ENCODE results near the gene PRKCH. TPM values are rescaled to one million over a fixed set of nuclear protein-coding genes. Genes with fewer than 3 reads are reported as not detected.

PRKCH gene
- total and polyA plus RNA-seq, 9 of the 15 experiments (the other 6 are each of a cell fraction or from before 2014, with no cell fraction given), result 0.61 to 4.4 (median 4.0) TPM

DNA sequence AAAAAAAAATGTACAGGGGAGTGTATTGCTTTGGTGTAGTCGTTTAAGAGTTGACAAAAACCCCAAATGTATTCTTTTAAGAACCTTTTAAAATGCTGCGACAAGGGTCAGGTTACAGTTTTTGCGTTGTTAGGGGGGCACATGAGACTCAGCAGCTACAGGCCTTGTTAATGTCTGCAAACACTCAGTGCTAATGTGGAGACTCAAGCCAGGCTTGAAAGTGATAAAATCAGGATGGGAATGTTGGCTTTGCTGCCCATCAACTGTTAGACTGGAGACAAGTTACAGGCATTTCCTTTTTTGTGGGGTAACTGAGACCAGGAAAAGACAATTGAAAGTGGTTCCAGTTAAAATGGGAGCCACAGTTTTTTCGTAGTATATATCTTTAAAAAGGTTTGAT is 84.8 kb downstream of the PRKCH start:
- ATAC-seq (no peak), DNase-seq (ENCODE audit: extremely low read depth in 1 of 4, low spot score in 3 of 4) (no peak), FAIRE-seq (no peak)
- H3K4me1 ChIP-seq (replicated peaks in 1 of 2; ENCODE audit: control insufficient read depth in 2 of 2, insufficient read depth in 2 of 2, low read length in 2 of 2), result no peaks in the 10 kb centered on the region
- BruUV-seq (replicated peaks), result no TSS peak
- ChIA-PET CTCF (ENCODE audit: low intra/inter-chr PET ratio) (no interaction called here), POLR2A (no interaction called here)
- no peak overlapping the region for H3K27ac ChIP-seq (ENCODE audit: extremely low read depth, low read depth, low read length)
- intact Hi-C loops (cut with micrococcal nuclease) (no loop called here), in situ Hi-C loops (cut with MboI) (no loop called here)
- no peak for TF ChIP-seq DNMT1 (IDR thresholded peaks at IDR 0.05)
- no peak for TF ChIP-seq CBFB (CRISPR knock-in tag; IDR thresholded peaks at IDR 0.05)
- no peak for TF ChIP-seq USF2 (CRISPR knock-in tag; IDR thresholded peaks at IDR 0.05)
- no peak for TF ChIP-seq ZNF431 (CRISPR knock-in tag; IDR thresholded peaks at IDR 0.05)
- no peak for TF ChIP-seq ELK3 (CRISPR knock-in tag; IDR thresholded peaks at IDR 0.05)
- TF ChIP-seq, protein P1, sequence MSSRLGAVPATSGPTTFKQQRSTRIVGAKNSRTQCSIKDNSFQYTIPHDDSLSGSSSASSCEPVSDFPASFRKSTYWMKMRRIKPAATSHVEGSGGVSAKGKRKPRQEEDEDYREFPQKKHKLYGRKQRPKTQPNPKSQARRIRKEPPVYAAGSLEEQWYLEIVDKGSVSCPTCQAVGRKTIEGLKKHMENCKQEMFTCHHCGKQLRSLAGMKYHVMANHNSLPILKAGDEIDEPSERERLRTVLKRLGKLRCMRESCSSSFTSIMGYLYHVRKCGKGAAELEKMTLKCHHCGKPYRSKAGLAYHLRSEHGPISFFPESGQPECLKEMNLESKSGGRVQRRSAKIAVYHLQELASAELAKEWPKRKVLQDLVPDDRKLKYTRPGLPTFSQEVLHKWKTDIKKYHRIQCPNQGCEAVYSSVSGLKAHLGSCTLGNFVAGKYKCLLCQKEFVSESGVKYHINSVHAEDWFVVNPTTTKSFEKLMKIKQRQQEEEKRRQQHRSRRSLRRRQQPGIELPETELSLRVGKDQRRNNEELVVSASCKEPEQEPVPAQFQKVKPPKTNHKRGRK (tag; IDR thresholded peaks at IDR 0.05), result no peak
- no peak for TF ChIP-seq CBX3 (IDR thresholded peaks at IDR 0.05; ENCODE audit: borderline replicate concordance in 1 of 2, low read length in 2 of 2)
- TF ChIP-seq ESRRB (CRISPR knock-in tag; IDR thresholded peaks at IDR 0.05; ENCODE audit: borderline replicate concordance), result no peak
- no peak for TF ChIP-seq NR2C2 (CRISPR knock-in tag; IDR thresholded peaks at IDR 0.05)
- TF ChIP-seq NR2C2 (tag; IDR thresholded peaks at IDR 0.05), result no peak
- TF ChIP-seq ELF4 (CRISPR knock-in tag; IDR thresholded peaks at IDR 0.05), result no peak
- no peak for TF ChIP-seq ZBED1 (IDR thresholded peaks at IDR 0.05)
- no peak for TF ChIP-seq GTF2E2 (tag; IDR thresholded peaks at IDR 0.05)
- TF ChIP-seq, protein P2, sequence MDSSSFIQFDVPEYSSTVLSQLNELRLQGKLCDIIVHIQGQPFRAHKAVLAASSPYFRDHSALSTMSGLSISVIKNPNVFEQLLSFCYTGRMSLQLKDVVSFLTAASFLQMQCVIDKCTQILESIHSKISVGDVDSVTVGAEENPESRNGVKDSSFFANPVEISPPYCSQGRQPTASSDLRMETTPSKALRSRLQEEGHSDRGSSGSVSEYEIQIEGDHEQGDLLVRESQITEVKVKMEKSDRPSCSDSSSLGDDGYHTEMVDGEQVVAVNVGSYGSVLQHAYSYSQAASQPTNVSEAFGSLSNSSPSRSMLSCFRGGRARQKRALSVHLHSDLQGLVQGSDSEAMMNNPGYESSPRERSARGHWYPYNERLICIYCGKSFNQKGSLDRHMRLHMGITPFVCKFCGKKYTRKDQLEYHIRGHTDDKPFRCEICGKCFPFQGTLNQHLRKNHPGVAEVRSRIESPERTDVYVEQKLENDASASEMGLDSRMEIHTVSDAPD (CRISPR knock-in tag; IDR thresholded peaks at IDR 0.05), result no peak
- no peak for TF ChIP-seq THAP12 (CRISPR knock-in tag; IDR thresholded peaks at IDR 0.05)
- no peaks in the 10 kb centered on the region for H3K9me1 ChIP-seq (ENCODE audit: control insufficient read depth, insufficient read depth, low read length)
- no peaks in the 10 kb centered on the region; a peak in 1 of 5 replicates for H3K27me3 ChIP-seq (ENCODE audit: control insufficient read depth in 2 of 2, insufficient read depth in 2 of 2, low read length in 2 of 2)
- no peaks in the 10 kb centered on the region for H3K79me2 ChIP-seq (ENCODE audit: control insufficient read depth, insufficient read depth, low read length)
- whole genome bisulfite sequencing (ENCODE audit: insufficient coverage, low coverage, missing lambda C conversion rate), result 3% methylated on average over 4 of the region's 4 CpGs
- no peaks in the 10 kb centered on the region for H4K20me1 ChIP-seq (replicated peaks; ENCODE audit: control insufficient read depth, insufficient read depth, low read length)
- no peaks in the 10 kb centered on the region for H3K36me3 ChIP-seq (ENCODE audit: control insufficient read depth, insufficient read depth, low read length)
- H2AFZ ChIP-seq (ENCODE audit: low read depth, low read length), result no peak overlapping the region
- no peak overlapping the region for H3K4me3 ChIP-seq
- no peak overlapping the region for H3K9ac ChIP-seq (ENCODE audit: insufficient read depth in 1 of 2, low read depth in 2 of 2, low read length in 2 of 2)
- H3K9me3 ChIP-seq (replicated peaks; ENCODE audit: control insufficient read depth, insufficient read depth, low read depth, low read length), result no peaks in the 10 kb centered on the region
- H3K4me2 ChIP-seq (ENCODE audit: insufficient read depth, low read length), result no peak overlapping the region
